Calu3 (cell line): ENCODE results near the gene BRSK2. TPM values are rescaled to one million over a fixed set of nuclear protein-coding genes. Genes with fewer than 3 reads are reported as not detected.
"Not testable (repeated sequence)": the region's sequence is repeated elsewhere in the genome, so short reads cannot be mapped to it uniquely, and the experiment has no call there.

Experiments used
- BruUV-seq: library from RNA; stranded (reverse); fragments of 400-500 nt; replicated peaks from 2 replicates; lab custom pipeline; 2021; lab: Mats Ljungman, UMichigan
- CTCF ChIA-PET: fragments of 300-600 bp; sonication (Branson Sonifier 250); formaldehyde crosslinking; loops from one replicate; lab custom pipeline; 2022; ENCODE audit warnings: antibody characterized with exemption; lab: Charles Lee
- DNase-seq: peaks from one replicate; pipeline ENCODE4 v3.0.0; 2022
- H3K27ac Mint-ChIP-seq: one replicate; pipeline ENCODE4 v1.8.0; 2022; ENCODE audit warnings: mixed read lengths; ENCODE audit not compliant: unreplicated experiment
- H3K27me3 Mint-ChIP-seq: one replicate; pipeline ENCODE4 v1.8.0; 2022; ENCODE audit warnings: mixed read lengths; ENCODE audit not compliant: unreplicated experiment
- H3K36me3 Mint-ChIP-seq: one replicate; pipeline ENCODE4 v1.8.0; 2022; ENCODE audit warnings: mild to moderate bottlenecking, moderate library complexity, mixed read lengths; ENCODE audit not compliant: insufficient read depth, unreplicated experiment
- H3K4me1 Mint-ChIP-seq: one replicate; pipeline ENCODE4 v1.8.0; 2022; ENCODE audit warnings: mild to moderate bottlenecking, low read depth, mixed read lengths; ENCODE audit not compliant: unreplicated experiment
- H3K4me3 Mint-ChIP-seq: one replicate; pipeline ENCODE4 v1.8.0; 2022; ENCODE audit warnings: mild to moderate bottlenecking, low read depth, moderate library complexity, mixed read lengths; ENCODE audit not compliant: unreplicated experiment
- H3K9me3 Mint-ChIP-seq: one replicate; pipeline ENCODE4 v1.8.0; 2022; ENCODE audit warnings: low read depth, mixed read lengths; ENCODE audit not compliant: unreplicated experiment
- CTCF ChIP-seq: fragments of 200-600 bp; IDR thresholded peaks from one replicate; pipeline ENCODE4 v1.8.0; 2022; ENCODE audit warnings: antibody characterized with exemption; ENCODE audit not compliant: unreplicated experiment
- intact Hi-C: fragments of 100-400 bp; cut with micrococcal nuclease; formaldehyde crosslinking; loops from one replicate; pipeline ENCODE4 v1.10.0; 2022; ENCODE audit not compliant: unreplicated experiment
- total RNA-seq: library from RNA; stranded (reverse); gene quantifications from 2 replicates; pipeline ENCODE4 v1.2.3, GENCODE V29; 2022

BRSK2 gene
- total RNA-seq, 1 experiment from 2014 or later, result 2.6 TPM

GRCh38 chr11:1408346-1408745, 18.6 kb downstream of the BRSK2 start:
- Mint-ChIP-seq H3K4me1 (no peaks in the 10 kb centered on the region), H3K27ac (no peak overlapping the region), H3K9me3 (no peaks in the 10 kb centered on the region), H3K36me3 (no peaks in the 10 kb centered on the region), H3K27me3 (peaks cover 69% of the 10 kb centered on the region), H3K4me3 (no peak overlapping the region)
- no TSS peak for BruUV-seq
- TF ChIP-seq CTCF, result no peak
- CTCF ChIA-PET, result no interaction called here
- intact Hi-C loops, result no loop called here
- no peak for DNase-seq

GRCh38 chr11:1409108-1409851, 19.5 kb downstream of the BRSK2 start:
- intact Hi-C loops, result no loop called here
- H3K27ac Mint-ChIP-seq, result no peak overlapping the region
- CTCF ChIA-PET, result no interaction called here

GRCh38 chr11:1409852-1410125, 20.1 kb downstream of the BRSK2 start:
- H3K36me3 Mint-ChIP-seq, H3K4me1 Mint-ChIP-seq, H3K27ac Mint-ChIP-seq, H3K9me3 Mint-ChIP-seq, DNase-seq, intact Hi-C loops, H3K4me3 Mint-ChIP-seq, CTCF ChIA-PET, BruUV-seq: not testable (repeated sequence)
- peaks cover 55% of the 10 kb centered on the region for H3K27me3 Mint-ChIP-seq

More at GRCh38 chr11:1409108-1409851, 19.5 kb downstream of the BRSK2 start:
- H3K36me3 Mint-ChIP-seq, result no peaks in the 10 kb centered on the region
- DNase-seq, result no peak
- no peak for TF ChIP-seq CTCF
- no peaks in the 10 kb centered on the region for H3K9me3 Mint-ChIP-seq
- no peaks in the 10 kb centered on the region for H3K4me1 Mint-ChIP-seq
- peaks cover 60% of the 10 kb centered on the region for H3K27me3 Mint-ChIP-seq
- H3K4me3 Mint-ChIP-seq, result no peak overlapping the region
- BruUV-seq, result no TSS peak

- Mint-ChIP-seq H3K36me3 (no peaks in the 10 kb centered on the region), H3K27me3 (peaks cover 46% of the 10 kb centered on the region), H3K4me1 (no peaks in the 10 kb centered on the region), H3K27ac (no peak overlapping the region), H3K4me3 (no peak overlapping the region), H3K9me3 (peaks cover 3% of the 10 kb centered on the region)
- BruUV-seq, result no TSS peak
- DNase-seq, result no peak
- CTCF ChIA-PET, result no interaction called here
- intact Hi-C loops, result no loop called here
- no peak for TF ChIP-seq CTCF
Measured at GRCh38 chr11:1410366-1411291, 20.9 kb downstream of the BRSK2 start.
